Hepatocyte (in vitro differentiated cells): ENCODE data around the gene STK32B. TPM values are rescaled to one million over a fixed set of nuclear protein-coding genes. Genes with fewer than 3 reads are reported as not detected.

ENCODE experiments used
- DNase-seq: peaks from one replicate; pipeline ENCODE4 v3.0.0-alpha.2; 2016; ENCODE audit warnings: low spot score
- H2AFZ ChIP-seq: fragments of 200-600 bp; sonication (generic); 2 replicates; pipeline ENCODE4 v1.6.0; 2016; ENCODE audit warnings: antibody characterized with exemption, mild to moderate bottlenecking
- H3K27ac ChIP-seq: fragments of 200-600 bp; sonication (generic); 2 replicates; pipeline ENCODE4 v1.5.1; 2016; ENCODE audit warnings: mild to moderate bottlenecking
- H3K27me3 ChIP-seq: fragments of 200-600 bp; sonication (generic); 2 replicates; pipeline ENCODE4 v1.6.1; 2016
- H3K36me3 ChIP-seq: fragments of 200-600 bp; sonication (generic); replicated peaks from 2 replicates; pipeline ENCODE4 v1.5.1; 2016; ENCODE audit warnings: low read depth; ENCODE audit not compliant: insufficient read depth
- H3K4me1 ChIP-seq: fragments of 200-600 bp; sonication (generic); 2 replicates; pipeline ENCODE4 v1.5.1; 2016; ENCODE audit warnings: mild to moderate bottlenecking, moderate library complexity; ENCODE audit not compliant: insufficient read depth
- H3K4me2 ChIP-seq: fragments of 200-600 bp; sonication (generic); 2 replicates; pipeline ENCODE4 v1.6.0; 2016
- H3K4me3 ChIP-seq: fragments of 200-600 bp; sonication (generic); 2 replicates; pipeline ENCODE4 v1.5.1; 2016; ENCODE audit warnings: mild to moderate bottlenecking
- H3K79me2 ChIP-seq: fragments of 200-600 bp; sonication (generic); 2 replicates; pipeline ENCODE4 v1.6.0; 2017; ENCODE audit warnings: mild to moderate bottlenecking
- H3K9me2 ChIP-seq: fragments of 200-600 bp; sonication (generic); replicated peaks from 2 replicates; pipeline ENCODE4 v1.6.0; 2017; ENCODE audit warnings: mild to moderate bottlenecking; ENCODE audit not compliant: insufficient read depth
- H3K9me3 ChIP-seq: fragments of 200-600 bp; sonication (generic); 2 replicates; pipeline ENCODE4 v1.5.1; 2016; ENCODE audit warnings: low read depth, mild to moderate bottlenecking
- H4K20me1 ChIP-seq: fragments of 200-600 bp; sonication (generic); 2 replicates; pipeline ENCODE4 v1.6.0; 2016; ENCODE audit warnings: mild to moderate bottlenecking; ENCODE audit not compliant: insufficient read depth, poor library complexity, severe bottlenecking
- EZH2 ChIP-seq: fragments of 200-600 bp; sonication (generic); IDR thresholded peaks from 2 replicates; pipeline ENCODE4 v1.6.1; 2016; ENCODE audit warnings: antibody characterized with exemption, mild to moderate bottlenecking, borderline replicate concordance
- EZH2phosphoT487 ChIP-seq: fragments of 200-600 bp; sonication (generic); IDR thresholded peaks from one replicate; pipeline ENCODE4 v1.6.1; 2018; ENCODE audit warnings: antibody characterized with exemption, mild to moderate bottlenecking, low read depth, moderate library complexity; ENCODE audit not compliant: unreplicated experiment, severe bottlenecking
- WGBS: methylation state at CpG from one replicate; pipeline ENCODE4 v1.1.6; 2016; ENCODE audit warnings: low lambda C conversion rate; ENCODE audit errors: missing lambda C conversion rate; 5-methylcytosine and 5-hydroxymethylcytosine counted together
- polyA plus RNA-seq: library from polyadenylated mRNA; unstranded; fragments of >200 nt; fragmentation: Nextera tagmentation; extraction: Ambion mirVana; gene quantifications from 2 replicates; pipeline ENCODE4 v1.2.1, GENCODE V29; 2016
- total RNA-seq: library from RNA; depleted of rRNA; stranded (reverse); fragments of >200 nt; gene quantifications from 2 replicates; pipeline ENCODE4 v1.2.3, GENCODE V29; 2014
- TF ChIP-seq, protein P1 (sequence below): fragments of 200-600 bp; sonication (generic); IDR thresholded peaks from 2 replicates; pipeline ENCODE4 v1.5.1; 2016; ENCODE audit warnings: antibody characterized with exemption, mild to moderate bottlenecking; ENCODE audit not compliant: poor library complexity

The STK32B gene
- total and polyA plus RNA-seq, 2 experiments from 2014 or later, result 0.51 to 1.6 TPM

DNA sequence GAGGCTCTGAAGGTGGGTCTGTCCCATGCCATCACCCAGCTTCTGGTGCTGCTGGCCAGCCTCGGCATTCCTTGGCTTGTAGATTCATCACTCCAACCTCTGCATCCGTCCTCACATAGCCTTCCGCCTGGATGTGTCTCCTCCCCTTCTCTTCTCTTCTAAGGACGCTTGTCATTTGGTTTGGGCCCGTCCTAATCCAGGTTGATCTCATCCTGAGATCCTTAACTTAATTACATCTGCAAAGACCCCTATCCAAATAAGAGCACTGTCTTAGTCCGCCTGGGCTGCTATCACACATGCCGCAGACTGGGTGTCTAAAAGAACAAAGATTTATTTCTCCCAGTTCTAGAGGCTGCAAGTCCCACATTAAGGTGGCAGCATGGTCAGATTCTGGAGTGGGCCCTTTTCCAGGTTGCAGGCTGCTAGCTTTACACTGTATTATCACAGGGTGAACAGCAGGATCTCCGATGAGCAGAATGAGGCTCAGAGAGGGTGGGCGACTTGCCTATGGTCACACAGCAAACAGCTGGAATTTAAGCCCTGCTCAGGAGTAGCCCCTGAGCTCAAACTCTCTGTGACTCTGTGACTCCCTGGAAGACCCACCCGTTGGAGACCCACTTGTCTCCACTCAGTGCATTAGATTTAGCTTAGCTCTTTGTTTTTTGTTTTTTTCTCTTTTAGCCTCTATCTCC lies 113.1 kb downstream of the STK32B start:
- Histone ChIP-seq H3K79me2 (no peaks in the 10 kb centered on the region), H3K36me3 (no peaks in the 10 kb centered on the region), H3K4me1 (peaks cover 11% of the 10 kb centered on the region), H3K4me2 (no peak overlapping the region), H3K9me3 (no peaks in the 10 kb centered on the region), H4K20me1 (no peaks in the 10 kb centered on the region), H3K9me2 (no peaks in the 10 kb centered on the region), H3K27ac (no peak overlapping the region), H3K27me3 (no peaks in the 10 kb centered on the region), H3K4me3 (no peak overlapping the region), H2AFZ (no peak overlapping the region)
- DNase-seq, result no peak
- TF ChIP-seq, protein P1, sequence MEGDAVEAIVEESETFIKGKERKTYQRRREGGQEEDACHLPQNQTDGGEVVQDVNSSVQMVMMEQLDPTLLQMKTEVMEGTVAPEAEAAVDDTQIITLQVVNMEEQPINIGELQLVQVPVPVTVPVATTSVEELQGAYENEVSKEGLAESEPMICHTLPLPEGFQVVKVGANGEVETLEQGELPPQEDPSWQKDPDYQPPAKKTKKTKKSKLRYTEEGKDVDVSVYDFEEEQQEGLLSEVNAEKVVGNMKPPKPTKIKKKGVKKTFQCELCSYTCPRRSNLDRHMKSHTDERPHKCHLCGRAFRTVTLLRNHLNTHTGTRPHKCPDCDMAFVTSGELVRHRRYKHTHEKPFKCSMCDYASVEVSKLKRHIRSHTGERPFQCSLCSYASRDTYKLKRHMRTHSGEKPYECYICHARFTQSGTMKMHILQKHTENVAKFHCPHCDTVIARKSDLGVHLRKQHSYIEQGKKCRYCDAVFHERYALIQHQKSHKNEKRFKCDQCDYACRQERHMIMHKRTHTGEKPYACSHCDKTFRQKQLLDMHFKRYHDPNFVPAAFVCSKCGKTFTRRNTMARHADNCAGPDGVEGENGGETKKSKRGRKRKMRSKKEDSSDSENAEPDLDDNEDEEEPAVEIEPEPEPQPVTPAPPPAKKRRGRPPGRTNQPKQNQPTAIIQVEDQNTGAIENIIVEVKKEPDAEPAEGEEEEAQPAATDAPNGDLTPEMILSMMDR, result no peak
- TF ChIP-seq EZH2 (no peak), EZH2phosphoT487 (no peak)
- WGBS, result 93% methylated on average over 10 of the region's 10 CpGs

DNA sequence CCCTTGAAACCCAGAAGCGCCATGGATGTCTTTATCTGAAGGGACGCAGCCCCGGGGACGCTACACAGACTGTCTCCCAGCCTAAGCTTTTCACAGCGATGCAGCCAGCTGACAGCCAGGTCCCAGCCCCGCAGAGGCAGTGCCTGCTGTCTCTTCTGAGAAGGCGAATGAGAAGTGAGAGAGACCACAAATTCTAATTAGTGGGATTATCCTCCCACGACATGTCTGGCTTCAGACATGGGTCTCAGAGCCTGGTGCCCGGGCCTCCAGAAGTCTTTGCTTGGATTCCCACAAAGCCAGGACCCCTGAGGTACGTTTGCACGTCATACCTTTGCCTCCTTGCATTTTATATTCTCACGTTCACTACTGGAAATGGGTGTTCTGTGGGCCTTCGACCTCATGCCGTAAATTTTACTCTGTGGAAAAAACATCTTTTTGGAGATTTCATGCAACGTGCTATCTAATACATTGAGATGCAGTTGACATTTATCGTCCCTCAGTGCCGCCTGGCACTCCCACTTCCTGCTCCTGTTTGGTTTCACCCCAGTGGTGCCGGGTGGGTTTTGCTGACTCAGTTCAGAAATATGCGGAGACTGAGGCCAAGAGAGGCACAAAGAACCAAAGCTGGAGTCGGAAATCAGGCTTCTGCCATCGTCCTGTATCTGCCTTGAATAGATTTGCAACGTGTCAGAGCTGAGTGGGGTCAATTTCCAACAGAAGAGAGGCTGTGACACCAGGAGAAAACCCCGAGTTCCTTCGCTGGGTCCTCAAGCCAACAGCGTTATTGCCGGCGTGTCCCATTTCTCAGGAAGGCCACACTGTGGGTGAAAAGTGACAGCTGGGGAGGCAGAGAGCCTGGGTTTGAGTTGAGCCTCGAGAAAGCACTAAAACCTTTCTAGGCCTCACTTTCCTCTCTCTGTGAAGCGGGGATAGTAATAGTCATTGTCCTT lies 114.4 kb downstream of the STK32B start:
- no peaks in the 10 kb centered on the region for H3K9me2 ChIP-seq
- peaks cover 11% of the 10 kb centered on the region for H3K4me1 ChIP-seq
- 54% methylated on average over 29 of the region's 29 CpGs for WGBS
- H3K9me3 ChIP-seq, result no peaks in the 10 kb centered on the region
- no peak overlapping the region for H3K4me3 ChIP-seq
- H4K20me1 ChIP-seq, result no peaks in the 10 kb centered on the region
- H3K27ac ChIP-seq, result peak overlapping the region; percentile 20
- TF ChIP-seq, protein P1, result no peak
- H2AFZ ChIP-seq, result no peak overlapping the region
- peak overlapping the region; percentile 47 for H3K4me2 ChIP-seq
- H3K27me3 ChIP-seq, result no peaks in the 10 kb centered on the region
- no peaks in the 10 kb centered on the region for H3K36me3 ChIP-seq
- no peaks in the 10 kb centered on the region for H3K79me2 ChIP-seq
- DNase-seq, result peak; percentile 17

DNA sequence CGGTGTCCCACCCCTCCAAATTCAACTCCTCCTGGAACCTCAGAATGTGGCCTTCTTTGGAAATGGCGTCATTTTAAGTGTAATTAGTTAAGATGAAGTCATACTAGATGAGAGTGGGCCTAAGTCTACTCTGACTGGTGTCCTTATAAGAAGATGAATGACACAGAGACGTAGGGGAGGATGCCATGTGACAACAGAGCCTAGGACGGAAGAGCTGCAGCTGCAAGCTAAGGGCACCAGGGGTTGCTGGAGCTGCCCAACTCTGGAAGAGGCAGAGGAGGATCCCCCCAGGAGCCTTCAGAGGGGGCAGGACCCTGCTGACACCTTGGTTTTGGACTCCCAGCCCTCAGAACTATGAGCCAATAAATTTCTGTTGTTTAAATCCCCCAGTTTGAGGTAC lies 115.1 kb downstream of the STK32B start:
- no peak overlapping the region for H3K4me2 ChIP-seq
- H2AFZ ChIP-seq, result no peak overlapping the region

More for the DNA sequence above, 115.1 kb downstream of the STK32B start:
- Histone ChIP-seq H4K20me1 (no peaks in the 10 kb centered on the region), H3K9me3 (no peaks in the 10 kb centered on the region), H3K4me1 (peaks cover 11% of the 10 kb centered on the region), H3K27ac (no peak overlapping the region), H3K4me3 (no peak overlapping the region), H3K79me2 (no peaks in the 10 kb centered on the region), H3K27me3 (no peaks in the 10 kb centered on the region), H3K36me3 (no peaks in the 10 kb centered on the region), H3K9me2 (no peaks in the 10 kb centered on the region)
- DNase-seq, result no peak
- 96% methylated on average over 4 of the region's 4 CpGs for WGBS
- TF ChIP-seq EZH2phosphoT487, result no peak
- no peak for TF ChIP-seq EZH2
- TF ChIP-seq, protein P1, result no peak
